Uterus (tissue), 4 donors: Measurements from ENCODE around the gene EPHA1. TPM values are rescaled to one million over a fixed set of nuclear protein-coding genes. Genes with fewer than 3 reads are reported as not detected.

ENCODE experiments used
- DNase-seq, 2 donors: peaks; one replicate each; pipeline ENCODE4 v3.0.0-alpha.2; 2019 to 2020
- H3K27ac ChIP-seq, 2 donors: fragments of 200-600 bp; sonication (generic); 1 replicate in 1 of 2; 2 replicates in 1 of 2; pipeline ENCODE4 v1.5.1; 2016 to 2018
- H3K27me3 ChIP-seq, 2 donors: fragments of 200-600 bp; sonication (generic); one replicate each; pipeline ENCODE4 v1.5.1; 2018 to 2019; ENCODE audit warnings: control low read depth in 1 of 2
- H3K36me3 ChIP-seq, 2 donors: fragments of 200-600 bp; sonication (generic); one replicate each; pipeline ENCODE4 v1.5.1; 2019; ENCODE audit warnings: control low read depth in 1 of 2
- H3K4me1 ChIP-seq, 2 donors: fragments of 200-600 bp; sonication (generic); one replicate each; pipeline ENCODE4 v1.5.1; 2018 to 2019; ENCODE audit warnings: control low read depth in 1 of 2
- H3K4me3 ChIP-seq, 2 donors: fragments of 200-600 bp; sonication (generic); 1 replicate in 1 of 2; 2 replicates in 1 of 2; pipeline ENCODE4 v1.5.1; 2018 to 2019; ENCODE audit warnings: mild to moderate bottlenecking in 1 of 2
- H3K9me3 ChIP-seq, 2 donors: fragments of 200-600 bp; sonication (generic); one replicate each; pipeline ENCODE4 v1.5.1; 2019; ENCODE audit warnings: control low read depth in 1 of 2
- POLR2A ChIP-seq, 2 donors: fragments of 450-650 bp; IDR thresholded peaks; one replicate each; pipeline ENCODE4 v1.6.1; 2016; ENCODE audit warnings: antibody characterized with exemption in 2 of 2, mild to moderate bottlenecking in 1 of 2, moderate library complexity in 1 of 2
- intact Hi-C: fragments of 100-400 bp; cut with DNase I; formaldehyde crosslinking; loops from one replicate; pipeline ENCODE4 v1.15.1; 2023; ENCODE audit warnings: low total_unique reads
- total RNA-seq, 4 donors: library from RNA; depleted of rRNA in 3 of 4; stranded (reverse); fragments of >200 nt in 3 of 4; gene quantifications; one replicate each; pipeline versions ENCODE4 v1.1.0 to v1.2.4, GENCODE V29; 2014 to 2023
- TF ChIP-seq, protein P1 (sequence below), 4 experiments: fragments of 200-600 bp in 2 of 4; fragments of 450-650 bp in 2 of 4; sonication (generic) in 2 of 4; IDR thresholded peaks; one replicate each; pipeline ENCODE4 v1.5.1; 2016 to 2019; ENCODE audit warnings: antibody characterized with exemption in 4 of 4, mild to moderate bottlenecking in 2 of 4, moderate library complexity in 1 of 4
- donor health status: DM: yes; HTN: yes; CAD: no.

EPHA1 gene
- 1 to 10 TPM in 3 of 4 donors, not detected in 1; 1.3 to 5.6 (median 1.9) TPM for total RNA-seq

DNA sequence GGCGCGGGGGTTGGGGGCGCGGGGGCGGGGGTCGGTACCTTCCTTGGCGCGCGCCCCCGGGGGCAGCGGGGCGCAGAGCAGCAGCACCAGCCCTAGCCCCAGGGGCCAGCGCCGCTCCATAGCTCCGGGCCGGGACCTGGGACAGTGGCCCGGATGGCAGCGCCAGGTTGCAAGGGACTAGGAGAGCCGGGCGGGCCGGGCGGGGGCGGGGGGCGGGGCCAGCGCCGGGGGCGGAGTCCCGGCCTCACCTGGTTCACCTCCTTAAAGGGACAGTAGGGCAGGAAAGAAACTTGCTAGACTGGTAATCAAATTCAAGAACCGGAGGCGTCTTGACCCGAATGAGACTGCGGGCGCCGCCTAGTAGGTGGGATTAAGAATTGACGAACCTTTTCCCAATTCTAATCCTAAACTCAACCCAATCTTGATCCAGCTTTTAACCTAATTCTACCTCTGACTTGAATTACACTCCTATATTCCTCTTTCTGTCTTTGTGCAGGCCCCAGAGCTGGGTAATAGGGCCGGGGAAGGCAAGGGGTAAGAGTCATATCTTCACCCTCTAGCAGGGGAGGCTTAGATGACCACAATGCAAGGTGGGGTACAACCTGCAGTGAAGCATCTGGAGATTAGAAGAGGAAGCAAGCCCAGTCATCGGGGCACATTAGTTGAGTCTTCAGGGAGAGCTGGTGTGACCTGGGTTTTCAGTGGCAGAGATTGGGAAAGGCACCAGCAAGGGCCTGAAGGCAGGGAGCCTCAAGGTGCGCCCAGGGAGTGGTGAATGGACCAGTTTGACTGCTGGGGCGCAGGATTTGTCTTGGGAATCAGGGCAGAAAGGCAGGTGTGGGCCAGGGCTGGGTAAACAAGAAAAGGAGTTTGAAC, at the start of gene EPHA1:
EPHA1 (minus strand) TSS at position 171 of the 876 bp plus-strand sequence; CDS start at position 120, 51 bp downstream.
- H3K9me3 ChIP-seq: no peaks in the 10 kb centered on the region
- H3K27ac ChIP-seq: peak within 1 kb of the TSS; percentile 64 to 65
- peaks cover 4 to 29% of the 10 kb centered on the region in 2 donors for H3K4me1 ChIP-seq
- intact Hi-C loops: no loop called here
- no peaks in the 10 kb centered on the region for H3K27me3 ChIP-seq
- no peak for DNase-seq
- TF ChIP-seq, protein P1, sequence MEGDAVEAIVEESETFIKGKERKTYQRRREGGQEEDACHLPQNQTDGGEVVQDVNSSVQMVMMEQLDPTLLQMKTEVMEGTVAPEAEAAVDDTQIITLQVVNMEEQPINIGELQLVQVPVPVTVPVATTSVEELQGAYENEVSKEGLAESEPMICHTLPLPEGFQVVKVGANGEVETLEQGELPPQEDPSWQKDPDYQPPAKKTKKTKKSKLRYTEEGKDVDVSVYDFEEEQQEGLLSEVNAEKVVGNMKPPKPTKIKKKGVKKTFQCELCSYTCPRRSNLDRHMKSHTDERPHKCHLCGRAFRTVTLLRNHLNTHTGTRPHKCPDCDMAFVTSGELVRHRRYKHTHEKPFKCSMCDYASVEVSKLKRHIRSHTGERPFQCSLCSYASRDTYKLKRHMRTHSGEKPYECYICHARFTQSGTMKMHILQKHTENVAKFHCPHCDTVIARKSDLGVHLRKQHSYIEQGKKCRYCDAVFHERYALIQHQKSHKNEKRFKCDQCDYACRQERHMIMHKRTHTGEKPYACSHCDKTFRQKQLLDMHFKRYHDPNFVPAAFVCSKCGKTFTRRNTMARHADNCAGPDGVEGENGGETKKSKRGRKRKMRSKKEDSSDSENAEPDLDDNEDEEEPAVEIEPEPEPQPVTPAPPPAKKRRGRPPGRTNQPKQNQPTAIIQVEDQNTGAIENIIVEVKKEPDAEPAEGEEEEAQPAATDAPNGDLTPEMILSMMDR (IDR thresholded peaks at IDR 0.05): peak in 2 of 4 experiments; percentile 39 to 43
- TF ChIP-seq POLR2A (IDR thresholded peaks at IDR 0.05): no peak
- H3K4me3 ChIP-seq: no peak within 1 kb of the TSS
- no peaks in the 10 kb centered on the region for H3K36me3 ChIP-seq

DNA sequence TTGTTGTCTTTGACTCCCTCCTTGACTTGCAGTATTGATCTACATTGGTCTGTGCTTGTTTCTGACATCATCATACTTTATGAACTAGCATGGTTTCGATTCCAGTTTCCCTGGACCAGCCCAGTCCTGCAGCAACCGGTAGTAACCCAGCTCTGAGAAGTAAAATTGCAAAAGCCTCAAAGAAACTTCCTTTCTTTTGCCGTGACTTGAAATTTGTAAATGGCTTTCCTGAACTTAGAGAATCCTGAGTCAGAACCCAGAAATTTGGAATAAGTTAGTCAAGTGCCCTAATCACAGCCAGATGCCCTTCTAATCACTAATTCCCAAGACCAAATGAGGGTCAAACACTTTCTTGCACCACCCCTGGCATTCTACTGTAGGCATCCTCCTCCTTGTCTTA, 49.6 kb upstream of the EPHA1 start:
- Histone ChIP-seq H3K36me3 (no peaks in the 10 kb centered on the region), H3K27ac (no peak overlapping the region), H3K4me3 (no peak overlapping the region), H3K27me3 (no peaks in the 10 kb centered on the region), H3K9me3 (no peaks in the 10 kb centered on the region), H3K4me1 (no peaks in the 10 kb centered on the region)
- TF ChIP-seq, protein P1 (IDR thresholded peaks at IDR 0.05): no peak
- no peak for TF ChIP-seq POLR2A (IDR thresholded peaks at IDR 0.05)
- no peak for DNase-seq
- intact Hi-C loops: no loop called here

DNA sequence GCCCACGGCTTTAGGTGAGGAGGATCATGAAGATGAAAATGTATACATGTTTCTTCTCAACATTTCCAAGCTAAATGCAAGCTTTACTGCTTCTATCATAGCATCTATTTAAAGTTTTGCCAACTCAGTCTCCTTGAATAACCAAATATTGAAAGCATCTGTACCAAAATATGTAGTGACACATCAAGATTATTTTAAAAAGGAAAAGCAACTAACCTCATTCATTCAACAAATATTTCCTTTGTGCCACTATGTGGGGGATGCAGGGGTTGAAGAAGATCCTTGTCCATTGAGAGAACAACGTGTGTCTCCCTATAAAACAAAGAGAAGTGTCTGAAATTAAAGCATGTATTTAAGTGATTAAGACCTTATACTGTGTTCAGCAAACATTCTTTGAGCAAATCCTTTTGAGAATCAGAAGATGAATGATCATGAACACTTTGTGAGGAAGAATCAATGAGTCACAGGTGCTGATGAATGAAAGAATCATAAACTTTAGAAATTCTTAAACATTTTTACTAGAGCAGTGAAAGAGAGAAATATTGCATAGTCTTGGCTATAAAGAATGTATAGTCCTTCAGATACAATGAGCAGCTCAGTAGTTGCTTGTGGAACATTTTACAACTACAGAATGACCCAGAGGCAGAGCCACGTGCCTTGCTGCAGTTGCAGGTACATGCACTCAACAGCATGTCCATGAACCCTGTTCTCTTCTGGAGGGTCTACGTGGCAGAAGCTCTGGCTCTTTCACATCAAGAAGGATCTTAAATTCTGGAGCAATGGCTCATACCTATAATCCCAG, 48.5 kb upstream of the EPHA1 start:
- DNase-seq: no peak
- TF ChIP-seq, protein P1 (IDR thresholded peaks at IDR 0.05): no peak
- TF ChIP-seq POLR2A (IDR thresholded peaks at IDR 0.05): no peak
- Histone ChIP-seq H3K4me3 (no peak overlapping the region), H3K9me3 (no peaks in the 10 kb centered on the region), H3K27me3 (no peaks in the 10 kb centered on the region), H3K36me3 (no peaks in the 10 kb centered on the region), H3K27ac (no peak overlapping the region), H3K4me1 (no peaks in the 10 kb centered on the region)
- intact Hi-C loops: no loop called here

DNA sequence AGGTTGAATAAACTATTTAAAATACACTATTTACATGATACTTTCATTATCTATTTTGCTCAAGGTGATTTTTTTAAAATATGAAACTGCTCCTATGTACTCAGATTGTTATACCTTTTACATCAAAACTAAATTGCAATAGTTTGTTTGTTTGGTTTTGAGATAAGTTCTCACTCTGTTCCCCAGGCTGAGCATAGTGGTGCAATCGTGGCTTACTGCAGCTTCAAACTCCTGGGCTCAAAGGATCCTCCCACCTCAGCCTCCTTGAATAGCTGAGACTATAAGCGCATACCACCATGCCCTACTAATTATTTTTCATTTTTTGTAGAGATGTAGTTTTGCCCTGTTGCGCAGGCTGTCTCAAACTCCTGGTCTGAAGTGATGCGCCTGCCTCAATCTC, 47.3 kb upstream of the EPHA1 start:
- TF ChIP-seq, protein P1 (IDR thresholded peaks at IDR 0.05): no peak
- TF ChIP-seq POLR2A (IDR thresholded peaks at IDR 0.05): no peak

DNA sequence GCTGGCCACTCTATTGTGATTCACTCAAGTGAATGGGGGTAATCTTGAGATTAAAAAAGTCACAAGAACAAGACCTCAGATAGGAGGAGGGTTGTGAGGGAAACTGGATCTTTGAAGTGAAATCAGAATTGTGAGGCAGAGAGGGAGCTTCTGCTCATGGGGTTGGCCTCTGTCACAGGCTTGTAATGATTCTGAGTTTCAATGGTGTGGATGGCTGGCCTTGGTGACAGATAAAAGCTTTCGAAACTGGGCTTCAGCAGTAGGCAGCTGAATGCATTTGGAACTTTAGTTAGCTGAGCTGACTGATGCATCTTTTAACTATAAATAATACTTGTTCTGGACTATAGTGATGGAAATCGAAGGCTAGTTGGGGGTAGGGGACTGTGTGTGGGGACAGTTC, 46.8 kb upstream of the EPHA1 start:
- DNase-seq: no peak
- no peaks in the 10 kb centered on the region for H3K4me1 ChIP-seq
- no peaks in the 10 kb centered on the region for H3K27me3 ChIP-seq
- H3K36me3 ChIP-seq: no peaks in the 10 kb centered on the region
- H3K9me3 ChIP-seq: no peaks in the 10 kb centered on the region
- intact Hi-C loops: no loop called here
- TF ChIP-seq, protein P1 (IDR thresholded peaks at IDR 0.05): no peak
- no peak for TF ChIP-seq POLR2A (IDR thresholded peaks at IDR 0.05)
- no peak overlapping the region for H3K27ac ChIP-seq
- H3K4me3 ChIP-seq: no peak overlapping the region

More for the DNA sequence above, 47.3 kb upstream of the EPHA1 start:
- Histone ChIP-seq H3K27ac (no peak overlapping the region), H3K9me3 (no peaks in the 10 kb centered on the region), H3K27me3 (no peaks in the 10 kb centered on the region), H3K36me3 (no peaks in the 10 kb centered on the region), H3K4me3 (no peak overlapping the region), H3K4me1 (no peaks in the 10 kb centered on the region)
- no peak for DNase-seq
- intact Hi-C loops: no loop called here
